Ovary (tissue), 9 donors: Measurements from ENCODE around the gene ALKBH5. TPM values are rescaled to one million over a fixed set of nuclear protein-coding genes. Genes with fewer than 3 reads are reported as not detected.
A peak's percentile ranks its signal among the peaks of the same experiment; 100 is the strongest.

Experiments used
- DNase-seq, 5 donors: peaks; one replicate each; pipeline ENCODE4 v3.0.0-alpha.2; 2019 to 2020
- H3K27ac ChIP-seq, 2 donors: fragments of 200-600 bp; one replicate each; pipeline versions ENCODE4 v1.5.1 to v1.8.0; 2019 to 2022
- H3K27me3 ChIP-seq: fragments of 200-600 bp; one replicate; pipeline ENCODE4 v1.8.0; 2022
- H3K36me3 ChIP-seq: fragments of 200-600 bp; sonication (generic); one replicate; pipeline ENCODE4 v1.5.1; 2019
- H3K4me1 ChIP-seq: one replicate; pipeline ENCODE4 v1.8.1; 2013; ENCODE audit warnings: mild to moderate bottlenecking, moderate library complexity; ENCODE audit not compliant: insufficient read depth
- H3K4me3 ChIP-seq: fragments of 200-600 bp; sonication (generic); one replicate; pipeline ENCODE4 v1.5.1; 2017
- H3K9me3 ChIP-seq, 2 donors: fragments of 200-600 bp in 1 of 2; sonication (generic) in 1 of 2; one replicate each; pipeline versions ENCODE4 v1.5.1 to v1.8.1; 2013 to 2019; ENCODE audit warnings: mild to moderate bottlenecking in 1 of 2, moderate library complexity in 1 of 2
- EP300 ChIP-seq: sonication (generic); formaldehyde crosslinking; IDR thresholded peaks from one replicate; pipeline ENCODE4 v1.6.1; 2017; ENCODE audit warnings: antibody characterized with exemption
- POLR2A ChIP-seq: fragments of 450-650 bp; IDR thresholded peaks from one replicate; pipeline ENCODE4 v1.6.1; 2017; ENCODE audit warnings: antibody characterized with exemption, mild to moderate bottlenecking, moderate library complexity
- WGBS, 3 donors: extraction: QIAGEN DNeasy Blood & Tissue Kit in 1 of 3; methylation state at CpG; one replicate each; pipeline versions ENCODE4 v1.1.5 to v1.1.7; 2013 to 2017; 5-methylcytosine and 5-hydroxymethylcytosine counted together
- intact Hi-C, 4 donors: fragments of 100-400 bp; cut with DNase I; formaldehyde crosslinking; loops; one replicate each; pipeline versions ENCODE4 v1.11.0 to v1.15.1; 2022 to 2023
- polyA plus RNA-seq, 2 donors: library from polyadenylated mRNA; stranded (reverse); fragments of 200-250 nt in 1 of 2; fragments of 350-450 nt in 1 of 2; fragmentation: Illumina TruSeq in 1 of 2; extraction: RNeasy Lipid Tissue Mini Kit (QIAGEN cat#74804) in 1 of 2; gene quantifications; one replicate each; pipeline ENCODE4 v1.2.3, GENCODE V29; 2013 to 2014
- total RNA-seq, 7 donors: library from RNA; depleted of rRNA in 2 of 7; stranded (reverse); fragments of >200 nt in 2 of 7; fragmentation: NEBNext Ultra II Directional in 3 of 7; extraction: Animal tissue kit (Norgen Biotek cat#: 25700) in 3 of 7; gene quantifications; one replicate each; pipeline versions ENCODE4 v1.1.0 to v1.2.4, GENCODE V29; 2016 to 2023
- TF ChIP-seq, protein P1 (sequence below), 3 donors: fragments of 450-650 bp in 2 of 3; fragments of 200-600 bp in 1 of 3; IDR thresholded peaks; one replicate each; pipeline versions ENCODE4 v1.5.1 to v1.8.0; 2016 to 2022; ENCODE audit warnings: antibody characterized with exemption in 3 of 3, mild to moderate bottlenecking in 1 of 3
- donor health status: DM: no; HTN: no; CAD: no; lungs with moderate emphysema.
- donor health status: DM: no; HTN: no; CAD: no.
- donor health status: Bipolar disorder and iron deficiency.
- donor health status: DM: yes; HTN: yes; CAD: no.
- donor health status: DM: no; HTN: no; CAD: no.
- donor health status: DM: yes; HTN: yes; CAD: no.

Gene ALKBH5
- total and polyA plus RNA-seq, 9 donors, result 39.6 to 137 (median 102) TPM

DNA sequence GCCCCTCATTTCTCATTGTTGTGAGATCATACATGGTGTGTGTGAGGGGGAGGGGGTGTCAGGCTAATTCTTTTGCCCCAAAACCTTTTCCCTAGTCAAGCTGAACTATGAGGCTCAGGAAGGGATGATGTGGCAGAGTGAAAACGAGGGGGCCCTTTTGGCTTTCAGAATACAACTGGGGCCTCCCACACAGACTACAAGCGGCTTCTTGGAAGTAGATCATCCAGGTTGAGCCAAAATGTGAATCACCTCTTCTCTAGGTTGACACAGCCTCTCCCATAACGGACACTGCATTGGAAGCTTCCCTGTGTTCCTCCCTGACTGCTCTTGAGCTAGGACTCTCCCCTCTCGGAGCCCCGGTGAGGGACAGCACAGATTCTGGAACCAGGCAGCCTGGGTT lies 2.3 kb upstream of the ALKBH5 start:
- WGBS, 3 donors, result 34 to 58% (median 47%) methylated on average over 5 of the region's 5 CpGs
- H3K9me3 ChIP-seq, result no peaks in the 10 kb centered on the region
- no peaks in the 10 kb centered on the region for H3K27me3 ChIP-seq
- H3K27ac ChIP-seq, result peak overlapping the region in 1 of 2 donors; percentile 94
- TF ChIP-seq, protein P1, sequence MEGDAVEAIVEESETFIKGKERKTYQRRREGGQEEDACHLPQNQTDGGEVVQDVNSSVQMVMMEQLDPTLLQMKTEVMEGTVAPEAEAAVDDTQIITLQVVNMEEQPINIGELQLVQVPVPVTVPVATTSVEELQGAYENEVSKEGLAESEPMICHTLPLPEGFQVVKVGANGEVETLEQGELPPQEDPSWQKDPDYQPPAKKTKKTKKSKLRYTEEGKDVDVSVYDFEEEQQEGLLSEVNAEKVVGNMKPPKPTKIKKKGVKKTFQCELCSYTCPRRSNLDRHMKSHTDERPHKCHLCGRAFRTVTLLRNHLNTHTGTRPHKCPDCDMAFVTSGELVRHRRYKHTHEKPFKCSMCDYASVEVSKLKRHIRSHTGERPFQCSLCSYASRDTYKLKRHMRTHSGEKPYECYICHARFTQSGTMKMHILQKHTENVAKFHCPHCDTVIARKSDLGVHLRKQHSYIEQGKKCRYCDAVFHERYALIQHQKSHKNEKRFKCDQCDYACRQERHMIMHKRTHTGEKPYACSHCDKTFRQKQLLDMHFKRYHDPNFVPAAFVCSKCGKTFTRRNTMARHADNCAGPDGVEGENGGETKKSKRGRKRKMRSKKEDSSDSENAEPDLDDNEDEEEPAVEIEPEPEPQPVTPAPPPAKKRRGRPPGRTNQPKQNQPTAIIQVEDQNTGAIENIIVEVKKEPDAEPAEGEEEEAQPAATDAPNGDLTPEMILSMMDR (IDR thresholded peaks at IDR 0.05), result no peak
- TF ChIP-seq EP300 (no peak), POLR2A (no peak)
- intact Hi-C loops, result loop anchor here in 1 of 4 donors (2.0 kb wide), 1 partner anchor 23 kb away; no protein-coding TSS in a partner anchor
- peak in 1 of 5 donors; percentile 33 for DNase-seq
- H3K4me3 ChIP-seq, result no peak overlapping the region
- no peaks in the 10 kb centered on the region for H3K36me3 ChIP-seq
- peaks cover 7% of the 10 kb centered on the region for H3K4me1 ChIP-seq

DNA sequence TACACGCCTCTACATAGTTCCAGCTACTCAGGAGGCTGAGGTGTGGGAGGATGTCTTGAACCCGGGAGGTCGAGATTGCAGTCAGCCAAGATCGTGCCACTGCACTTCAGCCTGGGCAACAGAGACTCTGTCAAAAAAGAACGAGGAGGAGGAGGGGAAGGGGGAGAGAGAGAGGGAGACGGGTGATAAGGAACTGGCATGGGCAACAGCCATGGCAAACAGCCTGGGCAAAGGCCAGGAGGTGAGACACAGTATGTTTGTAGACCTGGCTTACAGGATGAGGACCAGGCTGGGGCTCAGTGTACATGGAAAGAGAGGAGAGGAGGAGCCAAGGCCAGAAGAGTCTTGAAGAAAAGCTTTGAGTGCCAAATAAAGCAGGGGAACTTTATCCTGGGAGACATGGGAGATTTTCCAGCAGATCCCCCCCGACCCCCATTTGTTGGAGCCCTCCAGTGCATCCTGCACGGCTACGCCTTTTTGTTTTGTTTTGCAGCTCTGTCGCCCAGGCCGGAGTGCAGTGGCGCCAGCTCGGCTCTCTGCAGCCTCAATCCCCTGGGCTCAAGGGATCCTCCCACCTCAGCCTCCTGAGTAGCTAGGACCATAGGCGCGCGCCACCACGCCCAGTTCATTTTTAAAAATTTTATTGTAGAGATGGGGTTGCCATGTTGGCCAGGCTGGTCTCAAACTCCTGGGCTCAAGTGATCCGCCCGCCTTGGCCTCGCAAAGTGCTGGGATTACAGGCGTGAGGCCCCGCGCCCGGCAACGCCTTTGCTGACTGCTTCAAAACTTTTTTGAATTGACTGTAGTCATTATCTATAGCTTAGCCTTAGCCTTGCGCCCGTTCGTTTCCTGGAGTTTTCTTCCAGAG lies 1.3 kb upstream of the ALKBH5 start:
- 4 to 12% (median 5%) methylated on average over 28 of the region's 28 CpGs for WGBS, 3 donors
- Histone ChIP-seq H3K27me3 (no peaks in the 10 kb centered on the region), H3K36me3 (no peaks in the 10 kb centered on the region), H3K9me3 (no peaks in the 10 kb centered on the region), H3K27ac (peak overlapping the region; percentile 73 to 94), H3K4me1 (peaks cover 12% of the 10 kb centered on the region), H3K4me3 (peak overlapping the region; percentile 95)
- intact Hi-C loops, result no loop called here
- peak in 4 of 5 donors; percentile 40 to 66 (median 62) for DNase-seq
- TF ChIP-seq EP300, result no peak
- no peak for TF ChIP-seq POLR2A

DNA sequence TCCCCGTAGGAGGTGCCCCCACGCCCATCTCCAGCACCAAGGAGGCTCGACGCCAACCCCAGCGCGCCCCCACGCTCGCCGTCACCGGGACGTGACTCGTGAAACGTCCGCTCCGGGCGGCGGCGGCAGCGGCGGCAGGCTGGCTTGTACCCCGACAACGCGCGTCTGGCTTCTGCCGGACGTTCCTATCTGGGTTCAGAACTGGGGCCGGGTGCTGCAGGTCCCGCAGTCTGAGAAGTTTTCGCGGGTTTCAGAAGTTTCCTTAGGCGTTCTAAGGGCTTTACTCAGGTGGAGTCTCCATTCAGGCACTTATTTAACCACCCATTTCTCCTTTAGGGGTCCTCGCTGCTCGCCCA lies 672 bp upstream of the ALKBH5 start:
- DNase-seq, result peak; percentile 87 to 94 (median 92)
- H3K27ac ChIP-seq, result peak overlapping the region; percentile 73 to 94
- TF ChIP-seq EP300, result no peak
- TF ChIP-seq, protein P1 (IDR thresholded peaks at IDR 0.05), result no peak
- peak; percentile 40 for TF ChIP-seq POLR2A
- no peaks in the 10 kb centered on the region for H3K27me3 ChIP-seq
- no peaks in the 10 kb centered on the region for H3K9me3 ChIP-seq
- H3K4me3 ChIP-seq, result peak overlapping the region; percentile 95
- 0% methylated on average over 30 to 33 of the region's 33 CpGs for WGBS, 3 donors
- no peaks in the 10 kb centered on the region for H3K36me3 ChIP-seq
- intact Hi-C loops, result no loop called here
- H3K4me1 ChIP-seq, result peaks cover 16% of the 10 kb centered on the region

DNA sequence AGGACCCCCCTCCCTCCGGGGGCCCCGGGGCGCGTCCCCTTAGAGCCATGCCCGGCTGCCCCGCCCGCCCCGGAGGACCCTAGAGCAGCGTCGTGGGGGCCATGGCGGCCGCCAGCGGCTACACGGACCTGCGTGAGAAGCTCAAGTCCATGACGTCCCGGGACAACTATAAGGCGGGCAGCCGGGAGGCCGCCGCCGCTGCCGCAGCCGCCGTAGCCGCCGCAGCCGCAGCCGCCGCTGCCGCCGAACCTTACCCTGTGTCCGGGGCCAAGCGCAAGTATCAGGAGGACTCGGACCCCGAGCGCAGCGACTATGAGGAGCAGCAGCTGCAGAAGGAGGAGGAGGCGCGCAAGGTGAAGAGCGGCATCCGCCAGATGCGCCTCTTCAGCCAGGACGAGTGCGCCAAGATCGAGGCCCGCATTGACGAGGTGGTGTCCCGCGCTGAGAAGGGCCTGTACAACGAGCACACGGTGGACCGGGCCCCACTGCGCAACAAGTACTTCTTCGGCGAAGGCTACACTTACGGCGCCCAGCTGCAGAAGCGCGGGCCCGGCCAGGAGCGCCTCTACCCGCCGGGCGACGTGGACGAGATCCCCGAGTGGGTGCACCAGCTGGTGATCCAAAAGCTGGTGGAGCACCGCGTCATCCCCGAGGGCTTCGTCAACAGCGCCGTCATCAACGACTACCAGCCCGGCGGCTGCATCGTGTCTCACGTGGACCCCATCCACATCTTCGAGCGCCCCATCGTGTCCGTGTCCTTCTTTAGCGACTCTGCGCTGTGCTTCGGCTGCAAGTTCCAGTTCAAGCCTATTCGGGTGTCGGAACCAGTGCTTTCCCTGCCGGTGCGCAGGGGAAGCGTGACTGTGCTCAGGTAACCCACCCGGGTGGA lies 759 bp downstream of the ALKBH5 start:
- peak; percentile 39 to 73 (median 68) for DNase-seq
- intact Hi-C loops, result loop anchor here in 1 of 4 donors (5.0 kb wide), 1 partner anchor 43 kb away; the partner anchor contains the start of gene LLGL1
- 0 to 1% (median 1%) methylated on average over 77 to 92 of the region's 92 CpGs for WGBS, 3 donors
- Histone ChIP-seq H3K4me3 (peak overlapping the region; percentile 95), H3K4me1 (peaks cover 23% of the 10 kb centered on the region), H3K36me3 (no peaks in the 10 kb centered on the region), H3K27me3 (no peaks in the 10 kb centered on the region), H3K27ac (peak overlapping the region; percentile 73 to 94), H3K9me3 (no peaks in the 10 kb centered on the region)
- no peak for TF ChIP-seq POLR2A

DNA sequence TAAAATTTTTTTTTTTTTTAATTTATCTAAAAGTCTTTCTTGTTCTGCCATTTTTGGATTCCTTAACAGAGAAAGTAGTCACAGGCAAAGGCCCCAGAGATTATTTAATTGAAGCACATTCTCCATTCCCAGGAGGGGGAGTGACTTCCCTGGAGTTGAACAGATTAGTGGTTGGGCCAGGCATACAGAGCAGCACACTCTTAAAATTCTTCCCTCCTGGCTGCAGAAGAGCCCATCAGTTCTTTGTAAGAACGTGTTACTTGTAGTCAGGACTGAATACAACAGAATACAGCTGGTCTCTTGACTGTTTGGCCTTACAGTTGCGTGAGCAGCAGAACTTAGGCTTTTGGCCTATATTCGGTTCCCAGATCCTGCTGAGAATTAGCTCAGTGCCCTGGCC lies 1.8 kb downstream of the ALKBH5 start:
- peak overlapping the region in 1 of 2 donors; percentile 18 for H3K27ac ChIP-seq
- intact Hi-C loops, result loop anchor here in 1 of 4 donors (5.0 kb wide), 1 partner anchor 42 kb away; the partner anchor contains the start of gene LLGL1
- TF ChIP-seq POLR2A (no peak), EP300 (no peak)
- TF ChIP-seq, protein P1 (IDR thresholded peaks at IDR 0.05), result no peak
- DNase-seq, result no peak
- peak overlapping the region; percentile 95 for H3K4me3 ChIP-seq
- no peaks in the 10 kb centered on the region for H3K27me3 ChIP-seq
- H3K36me3 ChIP-seq, result no peaks in the 10 kb centered on the region
- 2 to 5% (median 2%) methylated on average over 3 of the region's 3 CpGs for WGBS, 3 donors
- H3K4me1 ChIP-seq, result peaks cover 28% of the 10 kb centered on the region
- H3K9me3 ChIP-seq, result no peaks in the 10 kb centered on the region
